Tibial artery (tissue), 4 donors: ENCODE measurements around the gene SPOCD1.
"Not testable (repeated sequence)": the region's sequence is repeated elsewhere in the genome, so short reads cannot be mapped to it uniquely, and the experiment has no call there.

Experiments
- DNase-seq, 2 donors: peaks; one replicate each; pipeline ENCODE4 v3.0.0-alpha.2; 2019
- H3K27ac ChIP-seq, 2 donors: fragments of 200-600 bp; sonication (generic) in 1 of 2; 1 replicate in 1 of 2; 2 replicates in 1 of 2; pipeline ENCODE4 v1.5.1; 2018 to 2019; ENCODE audit warnings: mild to moderate bottlenecking in 1 of 2
- H3K27me3 ChIP-seq, 2 donors: fragments of 200-600 bp; sonication (generic) in 1 of 2; one replicate each; pipeline versions ENCODE4 v1.5.1 to v1.6.0; 2016 to 2019
- H3K36me3 ChIP-seq, 3 donors: fragments of 200-600 bp; sonication (generic) in 2 of 3; one replicate each; pipeline ENCODE4 v1.5.1; 2016 to 2019; ENCODE audit warnings: mild to moderate bottlenecking in 2 of 3
- H3K4me1 ChIP-seq, 4 donors: fragments of 200-600 bp; sonication (generic) in 2 of 4; 1 replicate in 3 of 4; 2 replicates in 1 of 4; pipeline ENCODE4 v1.5.1; 2016 to 2019
- H3K4me3 ChIP-seq, 2 donors: fragments of 200-600 bp; sonication (generic) in 1 of 2; 1 replicate in 1 of 2; 2 replicates in 1 of 2; pipeline ENCODE4 v1.5.1; 2018 to 2019; ENCODE audit warnings: mild to moderate bottlenecking in 2 of 2
- H3K9me3 ChIP-seq, 3 donors: fragments of 200-600 bp; sonication (generic) in 1 of 3; one replicate each; pipeline ENCODE4 v1.5.1; 2016 to 2019
- intact Hi-C: fragments of 100-400 bp; cut with DNase I; formaldehyde crosslinking; loops from one replicate; pipeline ENCODE4 v1.15.0; 2023; ENCODE audit warnings: low total_unique reads
- TF ChIP-seq, protein P1 (sequence below), 2 experiments: fragments of 200-600 bp in 1 of 2; fragments of 450-650 bp in 1 of 2; IDR thresholded peaks; one replicate each; pipeline ENCODE4 v1.5.1; 2017 to 2019; ENCODE audit warnings: antibody characterized with exemption in 2 of 2, mild to moderate bottlenecking in 1 of 2, moderate library complexity in 1 of 2

Gene SPOCD1

DNA sequence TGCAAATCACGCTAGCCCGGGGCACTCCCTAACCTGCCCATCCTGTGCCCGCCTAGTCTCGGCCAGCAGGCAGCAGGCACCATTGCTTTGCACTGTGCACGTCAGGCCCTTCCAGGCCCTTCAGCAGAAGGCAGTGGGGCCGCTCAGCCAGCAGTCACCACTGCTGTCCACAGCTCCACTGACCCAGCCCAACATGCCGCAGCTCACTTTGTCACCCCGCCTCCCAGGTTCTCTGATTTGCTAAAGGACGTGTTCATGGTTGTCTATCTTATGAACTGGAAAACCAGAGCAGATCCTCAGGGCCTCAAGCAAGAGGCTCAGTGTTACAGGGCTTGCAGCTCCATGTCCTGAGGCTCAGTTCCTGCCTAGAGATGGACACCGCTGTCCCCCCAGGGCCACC, 14.2 kb upstream of the SPOCD1 start:
- intact Hi-C loops = no loop called here
- Histone ChIP-seq H3K4me3 (no peak overlapping the region), H3K9me3 (no peaks in the 10 kb centered on the region), H3K27ac (no peak overlapping the region), H3K4me1 (no peaks in the 10 kb centered on the region), H3K36me3 (no peaks in the 10 kb centered on the region), H3K27me3 (peaks cover 0 to 36% of the 10 kb centered on the region in 2 donors)
- DNase-seq = no peak
- TF ChIP-seq, protein P1, sequence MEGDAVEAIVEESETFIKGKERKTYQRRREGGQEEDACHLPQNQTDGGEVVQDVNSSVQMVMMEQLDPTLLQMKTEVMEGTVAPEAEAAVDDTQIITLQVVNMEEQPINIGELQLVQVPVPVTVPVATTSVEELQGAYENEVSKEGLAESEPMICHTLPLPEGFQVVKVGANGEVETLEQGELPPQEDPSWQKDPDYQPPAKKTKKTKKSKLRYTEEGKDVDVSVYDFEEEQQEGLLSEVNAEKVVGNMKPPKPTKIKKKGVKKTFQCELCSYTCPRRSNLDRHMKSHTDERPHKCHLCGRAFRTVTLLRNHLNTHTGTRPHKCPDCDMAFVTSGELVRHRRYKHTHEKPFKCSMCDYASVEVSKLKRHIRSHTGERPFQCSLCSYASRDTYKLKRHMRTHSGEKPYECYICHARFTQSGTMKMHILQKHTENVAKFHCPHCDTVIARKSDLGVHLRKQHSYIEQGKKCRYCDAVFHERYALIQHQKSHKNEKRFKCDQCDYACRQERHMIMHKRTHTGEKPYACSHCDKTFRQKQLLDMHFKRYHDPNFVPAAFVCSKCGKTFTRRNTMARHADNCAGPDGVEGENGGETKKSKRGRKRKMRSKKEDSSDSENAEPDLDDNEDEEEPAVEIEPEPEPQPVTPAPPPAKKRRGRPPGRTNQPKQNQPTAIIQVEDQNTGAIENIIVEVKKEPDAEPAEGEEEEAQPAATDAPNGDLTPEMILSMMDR (IDR thresholded peaks at IDR 0.05) = no peak

DNA sequence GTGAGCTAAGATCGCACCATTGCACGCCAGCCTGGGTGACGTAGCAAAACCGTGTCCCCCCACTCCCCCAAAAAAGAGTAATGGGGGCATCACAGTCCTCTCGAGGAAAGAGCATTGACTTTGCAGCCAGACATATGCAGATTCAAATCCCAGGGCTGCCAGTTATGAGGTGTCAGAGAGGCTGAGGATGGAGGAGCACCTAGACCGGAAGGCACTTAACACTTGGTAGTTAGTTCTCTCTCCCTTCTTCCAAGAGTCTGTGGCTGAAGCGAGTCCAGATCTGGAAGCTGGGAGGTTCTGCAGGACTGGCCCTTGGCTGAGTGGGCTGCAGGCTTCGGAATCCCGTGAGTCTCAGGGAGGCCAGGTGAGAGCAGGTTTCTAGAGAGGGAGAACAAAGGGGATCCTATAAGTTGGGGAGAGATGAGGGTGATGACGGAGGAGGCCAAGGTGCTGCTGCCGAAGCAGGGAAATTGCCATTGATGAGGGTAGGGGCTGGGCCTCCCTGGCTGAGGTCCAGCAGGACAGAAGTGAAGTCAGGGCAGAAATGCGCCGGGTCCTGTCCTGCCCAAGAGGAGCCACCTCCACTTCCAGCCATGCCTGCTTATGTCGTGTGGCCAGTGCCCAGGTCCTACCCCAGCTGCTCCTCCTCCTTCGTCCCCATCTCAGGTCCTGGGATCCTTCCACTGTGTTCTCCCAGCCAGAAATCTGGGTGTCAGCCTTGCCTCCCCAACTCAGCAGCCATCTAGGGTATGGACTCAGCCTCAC, 13.3 kb upstream of the SPOCD1 start:
- intact Hi-C loops = no loop called here
- TF ChIP-seq, protein P1 (IDR thresholded peaks at IDR 0.05) = no peak
- Histone ChIP-seq H3K27me3 (peaks cover 0 to 30% of the 10 kb centered on the region in 2 donors), H3K4me1 (no peaks in the 10 kb centered on the region), H3K36me3 (no peaks in the 10 kb centered on the region), H3K4me3 (no peak overlapping the region), H3K27ac (no peak overlapping the region), H3K9me3 (no peaks in the 10 kb centered on the region)
- no peak for DNase-seq

DNA sequence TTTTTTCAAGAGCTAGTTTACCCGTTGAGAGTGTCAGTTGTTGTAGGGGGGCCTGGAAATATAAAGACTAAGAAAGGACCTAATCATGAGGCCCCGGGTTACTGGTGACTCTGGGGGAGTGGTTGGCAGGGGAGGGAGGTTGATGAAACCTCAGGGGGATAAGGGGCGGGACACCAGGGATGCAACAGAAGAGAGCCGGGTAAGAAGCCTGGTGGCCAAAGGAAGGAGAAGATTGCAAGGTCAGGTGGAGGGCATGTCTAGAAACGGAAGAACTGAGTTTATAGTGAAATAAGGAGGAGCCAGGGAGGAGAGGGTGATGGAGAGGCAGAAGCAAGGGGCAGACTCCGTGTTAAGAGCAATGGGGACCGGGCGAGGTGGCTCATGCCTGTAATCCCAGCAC, 12.5 kb upstream of the SPOCD1 start:
- intact Hi-C loops = no loop called here
- no peaks in the 10 kb centered on the region for H3K9me3 ChIP-seq
- no peak overlapping the region for H3K4me3 ChIP-seq
- no peaks in the 10 kb centered on the region for H3K36me3 ChIP-seq
- DNase-seq = no peak
- TF ChIP-seq, protein P1 (IDR thresholded peaks at IDR 0.05) = no peak
- no peak overlapping the region for H3K27ac ChIP-seq
- no peaks in the 10 kb centered on the region for H3K4me1 ChIP-seq
- peaks cover 0 to 28% of the 10 kb centered on the region in 2 donors for H3K27me3 ChIP-seq

DNA sequence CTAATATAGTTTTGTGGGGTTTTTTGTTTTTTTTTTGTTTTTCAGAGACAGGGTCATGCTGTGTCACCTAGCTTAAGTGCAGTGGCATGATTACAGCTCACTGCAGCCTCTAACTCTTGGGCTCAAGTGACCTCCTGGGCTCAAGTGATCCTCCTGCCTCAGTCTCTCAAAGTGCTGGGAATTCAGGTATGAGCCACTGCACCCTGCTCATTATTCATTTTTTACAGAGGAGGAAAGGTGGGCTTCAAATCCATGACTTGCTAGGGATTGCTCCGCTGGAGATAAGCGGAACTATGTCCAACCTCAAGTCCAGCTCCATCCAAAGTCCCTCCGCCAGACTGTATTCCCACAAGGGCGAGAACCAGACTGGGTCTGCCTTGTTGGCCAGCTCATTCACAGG, 8.0 kb upstream of the SPOCD1 start:
- H3K36me3 ChIP-seq = no peaks in the 10 kb centered on the region
- H3K4me3 ChIP-seq = no peak overlapping the region
- TF ChIP-seq, protein P1 (IDR thresholded peaks at IDR 0.05) = no peak
- intact Hi-C loops = no loop called here
- H3K4me1 ChIP-seq = no peaks in the 10 kb centered on the region
- H3K9me3 ChIP-seq = no peaks in the 10 kb centered on the region
- H3K27me3 ChIP-seq = peaks cover 0 to 6% of the 10 kb centered on the region in 2 donors
- DNase-seq = no peak
- H3K27ac ChIP-seq = no peak overlapping the region

DNA sequence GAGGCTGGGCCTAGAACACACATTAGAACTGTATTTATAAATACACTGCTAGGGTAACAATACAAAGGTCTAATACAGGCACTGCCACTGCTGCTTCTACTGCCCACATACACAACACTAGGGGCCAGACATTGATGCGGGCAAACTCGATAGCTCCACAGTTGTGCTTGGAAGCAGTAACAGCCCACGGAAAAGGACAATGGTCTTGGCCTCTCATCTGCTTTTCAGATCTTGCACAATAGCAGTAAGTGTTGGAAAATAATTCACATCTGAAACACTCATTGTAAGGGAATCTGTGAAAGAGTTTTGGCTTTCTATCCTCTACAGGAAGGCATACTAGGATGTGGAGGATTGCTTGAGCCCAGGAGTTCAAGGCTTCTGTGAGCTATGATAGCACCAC, 6.9 kb upstream of the SPOCD1 start:
- TF ChIP-seq, protein P1 (IDR thresholded peaks at IDR 0.05) = no peak
- no peaks in the 10 kb centered on the region for H3K27me3 ChIP-seq
- H3K27ac ChIP-seq = no peak overlapping the region
- no peak for DNase-seq
- intact Hi-C loops = no loop called here
- H3K36me3 ChIP-seq = no peaks in the 10 kb centered on the region
- H3K4me3 ChIP-seq = no peak overlapping the region
- H3K4me1 ChIP-seq = no peaks in the 10 kb centered on the region
- H3K9me3 ChIP-seq = no peaks in the 10 kb centered on the region

DNA sequence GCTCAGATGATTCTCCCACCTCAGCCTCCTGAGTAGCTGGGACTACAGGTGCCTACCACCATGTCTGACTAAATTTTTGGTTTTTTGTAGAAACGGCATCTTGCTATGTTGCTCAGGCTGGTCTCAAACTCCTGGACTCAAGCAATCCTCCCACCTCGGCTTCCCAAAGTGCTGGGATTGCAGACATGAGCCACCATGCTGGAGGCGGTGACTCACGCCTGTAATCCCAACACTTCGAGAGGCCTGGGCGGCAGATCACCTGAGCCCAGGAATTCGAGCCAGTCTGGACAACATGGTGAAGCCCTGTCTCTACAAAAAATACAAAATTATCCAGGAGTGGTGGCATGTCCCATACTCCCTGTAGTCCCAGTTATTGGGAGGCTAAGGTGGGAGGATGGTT, 4.4 kb upstream of the SPOCD1 start:
- intact Hi-C loops, H3K9me3 ChIP-seq, H3K36me3 ChIP-seq, H3K27ac ChIP-seq, H3K4me3 ChIP-seq, H3K4me1 ChIP-seq, H3K27me3 ChIP-seq: not testable (repeated sequence)
- peak in 1 of 2 donors; percentile 5 for DNase-seq
